ENCODE measurements around the gene AGER. TPM values are rescaled to one million over a fixed set of nuclear protein-coding genes. Genes with fewer than 3 reads are reported as not detected.

The AGER gene
- total RNA-seq, 2 donors from 2014 or later, result 29.8 to 35.2 TPM

DNA sequence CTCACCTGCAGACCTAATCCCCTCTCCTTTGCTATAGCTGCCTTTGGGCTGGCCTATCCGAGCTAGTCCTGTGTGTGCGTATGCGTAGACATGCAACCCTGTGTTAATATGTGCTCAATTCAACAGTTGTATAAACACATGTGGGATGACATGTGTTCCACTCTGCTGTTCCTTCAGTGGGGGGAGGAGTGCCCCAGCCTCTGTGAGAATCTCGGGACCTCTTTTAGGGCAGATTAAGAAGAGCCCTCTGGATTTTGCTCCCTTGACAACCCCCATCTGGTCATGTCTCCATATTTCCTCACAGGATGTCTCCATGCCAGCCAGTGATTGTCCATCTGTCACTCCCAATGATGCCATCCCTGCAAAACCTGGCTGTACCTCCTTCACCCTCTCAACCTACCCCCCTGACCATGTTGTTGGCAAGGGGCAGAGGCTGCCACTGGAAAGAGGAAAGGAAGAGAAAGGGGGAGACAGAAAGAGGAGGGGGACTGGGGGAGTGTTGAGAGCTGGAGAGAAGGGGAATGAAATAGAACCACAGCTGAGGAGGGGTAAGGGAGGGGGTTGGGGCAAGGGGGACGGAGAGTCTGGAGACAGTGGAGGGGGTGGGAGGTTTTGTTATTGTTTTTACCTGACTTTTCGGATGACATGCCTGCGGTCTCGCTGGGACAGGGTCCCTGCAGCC lies 32.7 kb downstream of the AGER start:
- no peaks in the 10 kb centered on the region for H3K27me3 ChIP-seq (ENCODE audit: control insufficient read depth, insufficient read depth, low read length, poor library complexity, severe bottlenecking)
- Mint-ChIP-seq H3K4me1 (peaks cover 51% of the 10 kb centered on the region), H3K9me3 (no peaks in the 10 kb centered on the region), H3K27ac (no peak overlapping the region), H3K4me3 (peak overlapping the region; percentile 97), H3K36me3 (ENCODE audit: low read depth) (peaks cover 11% of the 10 kb centered on the region), H3K27me3 (ENCODE audit: insufficient read depth) (peaks cover 32% of the 10 kb centered on the region)
- TF ChIP-seq, protein P1, sequence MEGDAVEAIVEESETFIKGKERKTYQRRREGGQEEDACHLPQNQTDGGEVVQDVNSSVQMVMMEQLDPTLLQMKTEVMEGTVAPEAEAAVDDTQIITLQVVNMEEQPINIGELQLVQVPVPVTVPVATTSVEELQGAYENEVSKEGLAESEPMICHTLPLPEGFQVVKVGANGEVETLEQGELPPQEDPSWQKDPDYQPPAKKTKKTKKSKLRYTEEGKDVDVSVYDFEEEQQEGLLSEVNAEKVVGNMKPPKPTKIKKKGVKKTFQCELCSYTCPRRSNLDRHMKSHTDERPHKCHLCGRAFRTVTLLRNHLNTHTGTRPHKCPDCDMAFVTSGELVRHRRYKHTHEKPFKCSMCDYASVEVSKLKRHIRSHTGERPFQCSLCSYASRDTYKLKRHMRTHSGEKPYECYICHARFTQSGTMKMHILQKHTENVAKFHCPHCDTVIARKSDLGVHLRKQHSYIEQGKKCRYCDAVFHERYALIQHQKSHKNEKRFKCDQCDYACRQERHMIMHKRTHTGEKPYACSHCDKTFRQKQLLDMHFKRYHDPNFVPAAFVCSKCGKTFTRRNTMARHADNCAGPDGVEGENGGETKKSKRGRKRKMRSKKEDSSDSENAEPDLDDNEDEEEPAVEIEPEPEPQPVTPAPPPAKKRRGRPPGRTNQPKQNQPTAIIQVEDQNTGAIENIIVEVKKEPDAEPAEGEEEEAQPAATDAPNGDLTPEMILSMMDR (conservative IDR thresholded peaks at IDR 0.05), result no peak
- H3K9me3 ChIP-seq (ENCODE audit: control insufficient read depth, low read length), result no peaks in the 10 kb centered on the region
- H3K36me3 ChIP-seq (ENCODE audit: control insufficient read depth, insufficient read depth, low read length), result peaks cover 9% of the 10 kb centered on the region
- no peak for DNase-seq
- peaks cover 11% of the 10 kb centered on the region for H3K4me1 ChIP-seq (ENCODE audit: control insufficient read depth, insufficient read depth, low read length)
- 62 to 88% methylated on average over 4 to 8 of the region's 8 CpGs for WGBS, 2 experiments (ENCODE audit: insufficient coverage in 1 of 2, insufficient read length in 1 of 2)
- no peak overlapping the region for H3K4me3 ChIP-seq (ENCODE audit: low read length)
- H3K9ac ChIP-seq (ENCODE audit: extremely low read depth, low read length, poor library complexity, severe bottlenecking), result no peak overlapping the region
- H3K27ac ChIP-seq (ENCODE audit: low read depth, low read length), result no peak overlapping the region

DNA sequence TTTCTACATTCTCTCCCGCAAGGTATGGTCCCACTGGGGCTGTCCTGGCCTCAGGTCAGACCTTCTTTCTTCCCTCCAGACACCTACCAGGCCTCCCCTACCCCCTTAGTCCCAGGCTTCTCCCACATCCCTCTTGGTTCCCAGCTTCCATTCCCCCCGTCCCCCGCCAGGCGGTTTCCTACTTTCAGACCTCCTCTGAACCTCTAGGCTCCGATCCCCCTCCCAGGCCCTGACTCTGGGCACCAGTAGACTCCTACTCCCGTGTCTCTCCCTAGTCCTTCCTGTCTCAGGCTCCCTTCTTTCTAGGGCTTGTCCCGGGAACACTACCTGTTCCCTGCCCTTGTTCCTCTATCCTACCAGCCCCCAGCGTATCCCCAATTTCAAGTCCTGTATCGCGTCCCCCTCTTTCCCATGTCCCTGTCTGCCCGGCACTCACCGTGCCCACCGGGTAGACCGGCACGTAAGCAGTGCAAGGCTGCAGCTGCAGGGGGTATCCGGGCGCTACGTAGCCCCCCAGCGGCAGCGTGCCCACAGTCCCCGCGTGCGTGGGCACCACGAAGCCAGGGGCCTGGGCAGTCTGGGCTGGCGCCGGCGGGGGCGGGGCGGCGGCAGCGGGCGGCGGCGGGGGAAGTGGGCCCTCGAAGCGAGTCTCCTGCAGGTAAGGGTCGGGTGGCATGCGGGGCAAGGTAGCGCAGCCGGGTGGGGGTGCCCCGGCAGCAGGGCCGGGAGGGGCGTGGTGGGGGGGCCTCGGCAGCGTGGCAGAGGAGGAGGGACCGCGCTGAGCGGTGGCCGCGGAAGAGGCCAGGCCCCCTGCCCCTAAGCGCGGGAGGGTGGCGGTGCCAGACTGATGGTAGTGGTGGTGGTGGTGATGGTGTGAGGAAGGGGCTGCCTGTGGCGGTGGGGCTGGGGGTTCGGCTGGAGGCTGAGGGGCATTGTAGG lies 33.9 kb downstream of the AGER start:
- DNase-seq, result peak; percentile 82
- peaks cover 56% of the 10 kb centered on the region for H3K4me1 Mint-ChIP-seq
- no peak overlapping the region for H3K9ac ChIP-seq (ENCODE audit: extremely low read depth, low read length, poor library complexity, severe bottlenecking)
- peaks cover under 1% of the 10 kb centered on the region for H3K36me3 Mint-ChIP-seq (ENCODE audit: low read depth)
- no peaks in the 10 kb centered on the region for H3K9me3 Mint-ChIP-seq
- H3K9me3 ChIP-seq (ENCODE audit: control insufficient read depth, low read length), result no peaks in the 10 kb centered on the region
- 72 to 88% methylated on average over 6 to 55 of the region's 55 CpGs for WGBS, 2 experiments (ENCODE audit: insufficient coverage in 1 of 2, insufficient read length in 1 of 2)
- no peak overlapping the region for H3K27ac Mint-ChIP-seq
- no peaks in the 10 kb centered on the region for H3K36me3 ChIP-seq (ENCODE audit: control insufficient read depth, insufficient read depth, low read length)
- H3K27me3 Mint-ChIP-seq (ENCODE audit: insufficient read depth), result peaks cover 32% of the 10 kb centered on the region
- peak overlapping the region; percentile 28 for H3K4me3 Mint-ChIP-seq
- TF ChIP-seq, protein P1 (conservative IDR thresholded peaks at IDR 0.05), result peak; percentile 17
- H3K27ac ChIP-seq (ENCODE audit: low read depth, low read length), result no peak overlapping the region
- H3K4me1 ChIP-seq (ENCODE audit: control insufficient read depth, insufficient read depth, low read length), result peaks cover 14% of the 10 kb centered on the region
- no peak overlapping the region for H3K4me3 ChIP-seq (ENCODE audit: low read length)
- H3K27me3 ChIP-seq (ENCODE audit: control insufficient read depth, insufficient read depth, low read length, poor library complexity, severe bottlenecking), result no peaks in the 10 kb centered on the region

DNA sequence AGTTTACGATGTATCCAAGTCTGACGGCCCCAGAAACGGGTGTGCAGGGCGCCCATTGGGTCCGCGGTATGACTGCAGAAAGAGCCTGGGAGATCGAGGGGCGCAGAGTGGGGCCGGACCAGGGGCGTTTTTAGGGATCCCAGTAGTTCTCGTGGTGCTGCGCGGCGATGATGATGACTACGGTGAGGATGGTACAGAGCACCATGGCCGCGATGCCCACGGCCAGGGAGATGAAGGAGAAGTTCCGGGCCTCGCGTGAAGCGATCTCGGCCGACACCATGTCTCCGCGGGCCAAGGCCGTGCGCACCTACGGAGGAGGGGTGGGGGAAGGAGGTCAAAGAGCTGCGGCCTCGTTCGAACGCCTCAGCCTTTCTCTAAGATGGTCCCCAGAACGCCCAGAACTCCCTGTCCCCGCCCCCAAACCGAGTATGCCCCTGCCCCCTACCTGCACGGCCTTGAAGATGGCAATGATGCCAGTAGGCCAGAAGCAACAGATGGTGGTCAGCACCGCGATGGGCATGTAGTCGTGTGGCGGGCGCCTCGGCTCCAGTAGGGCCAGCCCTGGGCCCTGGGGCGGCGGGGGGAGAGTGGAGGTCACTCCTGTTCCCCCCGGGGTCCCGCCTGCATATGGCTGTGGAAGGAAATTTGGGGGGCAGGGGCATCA lies 34.8 kb downstream of the AGER start:
- H3K27ac Mint-ChIP-seq, result no peak overlapping the region
- no peaks in the 10 kb centered on the region for H3K27me3 ChIP-seq (ENCODE audit: control insufficient read depth, insufficient read depth, low read length, poor library complexity, severe bottlenecking)
- H3K9ac ChIP-seq (ENCODE audit: extremely low read depth, low read length, poor library complexity, severe bottlenecking), result no peak overlapping the region
- TF ChIP-seq, protein P1 (conservative IDR thresholded peaks at IDR 0.05), result no peak
- no peaks in the 10 kb centered on the region for H3K36me3 ChIP-seq (ENCODE audit: control insufficient read depth, insufficient read depth, low read length)
- no peak overlapping the region for H3K4me3 ChIP-seq (ENCODE audit: low read length)
- peaks cover 56% of the 10 kb centered on the region for H3K4me1 Mint-ChIP-seq
- H3K4me1 ChIP-seq (ENCODE audit: control insufficient read depth, insufficient read depth, low read length), result peaks cover 14% of the 10 kb centered on the region
- peak overlapping the region; percentile 27 for H3K4me3 Mint-ChIP-seq
- H3K27ac ChIP-seq (ENCODE audit: low read depth, low read length), result no peak overlapping the region
- no peak for DNase-seq
- H3K27me3 Mint-ChIP-seq (ENCODE audit: insufficient read depth), result peaks cover 32% of the 10 kb centered on the region
- no peaks in the 10 kb centered on the region for H3K9me3 Mint-ChIP-seq
- no peaks in the 10 kb centered on the region for H3K9me3 ChIP-seq (ENCODE audit: control insufficient read depth, low read length)
- H3K36me3 Mint-ChIP-seq (ENCODE audit: low read depth), result no peaks in the 10 kb centered on the region
- 94% methylated on average over 29 to 47 of the region's 47 CpGs for WGBS, 2 experiments (ENCODE audit: insufficient coverage in 1 of 2, insufficient read length in 1 of 2)

Measured in endodermal cell (in vitro differentiated cells).